HCT116 (cell line): ENCODE data around the gene DZIP1L. TPM values are rescaled to one million over a fixed set of nuclear protein-coding genes. Genes with fewer than 3 reads are reported as not detected.

ENCODE experiments used
- ATAC-seq: fragments of 200-7000 bp; cut with Tn5 transposase; 2 replicates; pipeline ENCODE4 v1.9.1; 2020; ENCODE audit warnings: mild to moderate bottlenecking, moderate library complexity
- BruUV-seq: library from RNA; stranded (reverse); fragments of 400-500 nt; replicated peaks from 2 replicates; lab custom pipeline; 2021; lab: Mats Ljungman, UMichigan
- CTCF ChIA-PET: fragments of 300-600 bp; sonication (Branson Sonifier 250); formaldehyde crosslinking; loops from one replicate; lab custom pipeline; 2021; ENCODE audit warnings: antibody characterized with exemption; lab: Charles Lee
- POLR2A ChIA-PET: fragments of 300-600, 350-600 bp; sonication (Branson Sonifier 250); formaldehyde crosslinking; loops from one replicate; lab custom pipeline; 2021; ENCODE audit warnings: antibody characterized with exemption; lab: Charles Lee
- RAD21 ChIA-PET, 2 experiments: fragments of 300-600 bp; sonication (Branson Sonifier 250); formaldehyde crosslinking; loops; one replicate each; lab custom pipeline; 2023; ENCODE audit warnings: low total read pairs in 2 of 2; ENCODE audit not compliant: uncharacterized antibody in 2 of 2, unreplicated experiment in 2 of 2, low non-redundant PET in 1 of 2; lab: Charles Lee
- DNase-seq: peaks from one replicate; pipeline ENCODE4 v3.0.0-alpha.2; 2010; ENCODE audit warnings: low read depth, low spot score
- H2AFZ ChIP-seq: fragments of 200-600 bp; shearing (Covaris generic), sonication (generic); 2 replicates; pipeline ENCODE4 v1.6.1; 2017; ENCODE audit warnings: low read depth, mixed run types, mixed read lengths, antibody characterized with exemption, low read length; ENCODE audit not compliant: poor library complexity, severe bottlenecking
- H3K27ac ChIP-seq: 2 replicates; pipeline ENCODE4 v1.5.1; 2012; ENCODE audit warnings: low read depth, low read length
- H3K27me3 ChIP-seq: fragments of 200-600 bp; sonication (generic); 2 replicates; pipeline ENCODE4 v1.6.1; 2016; ENCODE audit warnings: mixed run types, low read length, mixed read lengths; ENCODE audit not compliant: insufficient read depth
- H3K36me3 ChIP-seq, 2 experiments: fragments of 200-500 bp in 1 of 2; fragments of 200-600 bp in 1 of 2; sonication (Bioruptor generic) in 1 of 2; sonication (generic) in 1 of 2; 2 replicates each; pipeline versions ENCODE4 v1.5.1 to v1.6.1; 2014 to 2016; ENCODE audit warnings: low read length in 2 of 2, inconsistent platforms in 1 of 2, mixed read lengths in 1 of 2, mixed run types in 1 of 2; ENCODE audit not compliant: insufficient read depth in 2 of 2, control insufficient read depth in 1 of 2
- H3K4me1 ChIP-seq, 2 experiments: fragments of 200-600 bp in 1 of 2; sonication (generic) in 1 of 2; 2 replicates each; pipeline versions ENCODE4 v1.5.1 to v1.6.1; 2012 to 2017; ENCODE audit warnings: low read length in 2 of 2, inconsistent platforms in 1 of 2, mild to moderate bottlenecking in 1 of 2, mixed read lengths in 1 of 2, mixed run types in 1 of 2, moderate library complexity in 1 of 2; ENCODE audit not compliant: insufficient read depth in 2 of 2, control insufficient read depth in 1 of 2
- H3K4me2 ChIP-seq: fragments of 200-600 bp; sonication (generic); 2 replicates; pipeline ENCODE4 v1.6.1; 2017; ENCODE audit warnings: mixed run types, low read length, mixed read lengths
- H3K4me3 ChIP-seq, 2 experiments: fragments of 200-600 bp in 1 of 2; sonication (generic) in 1 of 2; replicated peaks in 1 of 2; 2 replicates each; pipeline ENCODE4 v1.5.1; 2011 to 2016; ENCODE audit warnings: low read length in 2 of 2, control low read depth in 1 of 2, low read depth in 1 of 2, mild to moderate bottlenecking in 1 of 2, mixed read lengths in 1 of 2, mixed run types in 1 of 2
- H3K79me2 ChIP-seq: fragments of 200-600 bp; sonication (generic); 2 replicates; pipeline ENCODE4 v1.6.1; 2017; ENCODE audit warnings: mild to moderate bottlenecking, mixed run types, low read length, moderate library complexity, mixed read lengths; ENCODE audit not compliant: insufficient read depth
- H3K9ac ChIP-seq: fragments of 200-600 bp; sonication (generic); 2 replicates; pipeline ENCODE4 v1.6.1; 2016; ENCODE audit warnings: low read length, mixed read lengths
- H3K9me2 ChIP-seq: fragments of 200-600 bp; sonication (generic), shearing (Covaris generic); 2 replicates; pipeline ENCODE4 v1.6.1; 2017; ENCODE audit warnings: mixed run types, mild to moderate bottlenecking, moderate library complexity; ENCODE audit not compliant: insufficient read depth
- H3K9me3 ChIP-seq, 2 experiments: fragments of 200-500 bp in 1 of 2; fragments of 200-600 bp in 1 of 2; sonication (Bioruptor generic) in 1 of 2; sonication (generic) in 1 of 2; 2 replicates each; pipeline ENCODE4 v1.6.1; 2014 to 2017; ENCODE audit warnings: low read length in 2 of 2, mixed read lengths in 2 of 2, inconsistent platforms in 1 of 2, low read depth in 1 of 2, mild to moderate bottlenecking in 1 of 2, mixed run types in 1 of 2, moderate library complexity in 1 of 2; ENCODE audit not compliant: control insufficient read depth in 1 of 2, insufficient read depth in 1 of 2
- H4K20me1 ChIP-seq: fragments of 200-600 bp; sonication (generic), shearing (Covaris generic); 2 replicates; pipeline ENCODE4 v1.6.1; 2017; ENCODE audit warnings: mixed run types, mild to moderate bottlenecking, moderate library complexity; ENCODE audit not compliant: insufficient read depth
- CBX3 ChIP-seq: IDR thresholded peaks from 2 replicates; pipeline ENCODE4 v1.6.1; 2012; ENCODE audit warnings: low read depth
- ELF1 ChIP-seq: IDR thresholded peaks from 2 replicates; pipeline ENCODE4 v1.6.1; 2012; ENCODE audit warnings: low read depth, borderline replicate concordance
- EZH2phosphoT487 ChIP-seq: fragments of 200-600 bp; IDR thresholded peaks from 2 replicates; pipeline ENCODE4 v1.6.1; 2018; ENCODE audit warnings: antibody characterized with exemption, borderline replicate concordance
- SP1 ChIP-seq: IDR thresholded peaks from 2 replicates; pipeline ENCODE4 v1.6.1; 2012; ENCODE audit warnings: low read depth
- SRF ChIP-seq: IDR thresholded peaks from 2 replicates; pipeline ENCODE4 v1.6.1; 2012; ENCODE audit warnings: low read depth
- YY1 ChIP-seq: IDR thresholded peaks from 2 replicates; pipeline ENCODE4 v1.6.1; 2011; ENCODE audit warnings: low read length, low read depth, moderate library complexity, mild to moderate bottlenecking; ENCODE audit not compliant: insufficient replicate concordance; ENCODE audit errors: extremely low read depth
- ZFX ChIP-seq: fragments of 450-650 bp; IDR thresholded peaks from 2 replicates; pipeline ENCODE4 v1.6.1; 2017
- intact Hi-C: fragments of 100-400 bp; cut with micrococcal nuclease; formaldehyde crosslinking; loops from 2 replicates; pipeline ENCODE4 v1.10.0; 2022
- total RNA-seq: library from RNA; stranded (reverse); gene quantifications from one replicate; pipeline ENCODE4 v1.2.1, GENCODE V29; 2021; ENCODE audit not compliant: unreplicated experiment
- TF ChIP-seq, protein P1 (sequence below): IDR thresholded peaks from 2 replicates; pipeline ENCODE4 v1.6.1; 2012; ENCODE audit warnings: low read depth

The DZIP1L gene
- total RNA-seq, 1 experiment from 2014 or later, result 9.6 TPM

DNA sequence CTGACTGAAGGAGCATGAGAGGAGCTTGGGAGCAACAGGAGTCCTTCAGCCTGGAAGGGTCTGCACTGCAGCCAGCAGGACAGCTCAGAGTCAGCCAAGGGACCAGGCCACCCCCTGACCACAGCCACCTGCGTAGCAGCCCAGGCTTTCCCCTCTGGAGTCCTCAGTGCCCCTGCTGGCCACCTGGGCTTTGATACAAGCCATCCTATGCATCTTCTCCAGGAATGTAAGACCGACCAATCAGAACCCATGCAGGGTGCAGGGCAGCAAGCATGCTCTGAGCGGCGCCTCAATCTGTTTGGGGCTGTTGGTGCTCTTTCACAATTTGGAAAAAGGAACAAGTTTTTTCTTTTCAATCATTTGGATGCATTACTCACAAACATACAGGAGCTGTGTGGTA lies 52.0 kb downstream of the DZIP1L start (continued):
- TF ChIP-seq, protein P1, sequence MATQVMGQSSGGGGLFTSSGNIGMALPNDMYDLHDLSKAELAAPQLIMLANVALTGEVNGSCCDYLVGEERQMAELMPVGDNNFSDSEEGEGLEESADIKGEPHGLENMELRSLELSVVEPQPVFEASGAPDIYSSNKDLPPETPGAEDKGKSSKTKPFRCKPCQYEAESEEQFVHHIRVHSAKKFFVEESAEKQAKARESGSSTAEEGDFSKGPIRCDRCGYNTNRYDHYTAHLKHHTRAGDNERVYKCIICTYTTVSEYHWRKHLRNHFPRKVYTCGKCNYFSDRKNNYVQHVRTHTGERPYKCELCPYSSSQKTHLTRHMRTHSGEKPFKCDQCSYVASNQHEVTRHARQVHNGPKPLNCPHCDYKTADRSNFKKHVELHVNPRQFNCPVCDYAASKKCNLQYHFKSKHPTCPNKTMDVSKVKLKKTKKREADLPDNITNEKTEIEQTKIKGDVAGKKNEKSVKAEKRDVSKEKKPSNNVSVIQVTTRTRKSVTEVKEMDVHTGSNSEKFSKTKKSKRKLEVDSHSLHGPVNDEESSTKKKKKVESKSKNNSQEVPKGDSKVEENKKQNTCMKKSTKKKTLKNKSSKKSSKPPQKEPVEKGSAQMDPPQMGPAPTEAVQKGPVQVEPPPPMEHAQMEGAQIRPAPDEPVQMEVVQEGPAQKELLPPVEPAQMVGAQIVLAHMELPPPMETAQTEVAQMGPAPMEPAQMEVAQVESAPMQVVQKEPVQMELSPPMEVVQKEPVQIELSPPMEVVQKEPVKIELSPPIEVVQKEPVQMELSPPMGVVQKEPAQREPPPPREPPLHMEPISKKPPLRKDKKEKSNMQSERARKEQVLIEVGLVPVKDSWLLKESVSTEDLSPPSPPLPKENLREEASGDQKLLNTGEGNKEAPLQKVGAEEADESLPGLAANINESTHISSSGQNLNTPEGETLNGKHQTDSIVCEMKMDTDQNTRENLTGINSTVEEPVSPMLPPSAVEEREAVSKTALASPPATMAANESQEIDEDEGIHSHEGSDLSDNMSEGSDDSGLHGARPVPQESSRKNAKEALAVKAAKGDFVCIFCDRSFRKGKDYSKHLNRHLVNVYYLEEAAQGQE, result no peak

DNA sequence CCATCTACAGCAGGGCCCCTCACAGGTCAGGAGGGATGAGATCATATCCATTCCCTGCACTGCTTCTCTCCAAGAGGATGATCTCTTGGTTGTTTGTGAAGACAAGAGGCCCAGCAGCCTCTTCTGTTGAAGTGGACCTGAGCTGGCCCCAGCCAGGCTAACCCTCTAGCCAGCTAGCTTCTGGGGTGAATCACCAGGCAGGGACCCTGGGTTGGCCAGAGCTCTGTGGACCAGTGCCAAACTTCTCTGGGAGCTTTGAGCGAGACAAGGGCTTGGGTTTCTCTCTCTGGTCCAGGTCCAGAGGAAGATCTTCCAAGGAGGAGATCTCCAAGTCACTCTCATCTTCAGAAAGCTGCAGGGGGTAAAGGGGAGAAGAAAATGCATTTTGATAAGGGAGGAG lies 52.8 kb downstream of the DZIP1L start:
- Histone ChIP-seq H4K20me1 (no peaks in the 10 kb centered on the region), H3K36me3 (0 out of 4 replicates have a peak, but pooled peaks cover 0 to 5% of the 10 kb centered on the region in 2 experiments), H3K4me1 (no peaks in the 10 kb centered on the region), H3K4me2 (no peak overlapping the region), H3K27ac (no peak overlapping the region), H3K27me3 (no peaks in the 10 kb centered on the region), H3K4me3 (no peak overlapping the region), H2AFZ (no peak overlapping the region), H3K9me3 (no peaks in the 10 kb centered on the region), H3K79me2 (no peaks in the 10 kb centered on the region), H3K9me2 (no peaks in the 10 kb centered on the region), H3K9ac (no peak overlapping the region)
- ChIA-PET RAD21 (no interaction called here), POLR2A (no interaction called here), CTCF (no interaction called here)
- ATAC-seq (no peak), DNase-seq (no peak)
- intact Hi-C loops, result no loop called here
- no TSS peak for BruUV-seq
- TF ChIP-seq SP1 (no peak), ELF1 (no peak), YY1 (no peak), EZH2phosphoT487 (no peak), ZFX (no peak), CBX3 (no peak), SRF (no peak)
